ENCODE data around the gene TMEM185A. TPM values are rescaled to one million over a fixed set of nuclear protein-coding genes. Genes with fewer than 3 reads are reported as not detected.

TMEM185A gene
- total and polyA plus RNA-seq, 10 of the 15 experiments (the other 5 are each of a cell fraction or from before 2014, with no cell fraction given) = 2.4 to 25.1 (median 12.0) TPM

- no peak for TF ChIP-seq HSF1 (IDR thresholded peaks at IDR 0.05; ENCODE audit: low read depth, low read length)
- TF ChIP-seq RBBP5 (conservative IDR thresholded peaks at IDR 0.05) = no peak
- TF ChIP-seq MLLT1 (IDR thresholded peaks at IDR 0.05) = no peak
- TF ChIP-seq RAD51 (IDR thresholded peaks at IDR 0.05) = no peak
- no peak for TF ChIP-seq RELB (IDR thresholded peaks at IDR 0.05; ENCODE audit: low read depth)
- no peak for TF ChIP-seq BCL3 (IDR thresholded peaks at IDR 0.05; ENCODE audit: borderline replicate concordance, insufficient read depth, low read depth, low read length, poor library complexity, severe bottlenecking)
- no peak for TF ChIP-seq ZNF24 (IDR thresholded peaks at IDR 0.05)
- TF ChIP-seq E4F1 (IDR thresholded peaks at IDR 0.05; ENCODE audit: borderline replicate concordance, partially characterized antibody) = no peak
These were observed 62.8 kb downstream of the TMEM185A start (continued) for GRCh38 chrX:149568701-149569296.

All from GM12878 (cell line).